GM19467 (cell line): Measurements from ENCODE around the gene SERPINB5.
"Not testable (repeated sequence)": the region's sequence is repeated elsewhere in the genome, so short reads cannot be mapped to it uniquely, and the experiment has no call there.

Experiments
- ATAC-seq: cut with Tn5 transposase; IDR thresholded peaks from one replicate; pipeline ENCODE4 v1.9.1; 2021; ENCODE audit warnings: mild to moderate bottlenecking, moderate library complexity; ENCODE audit not compliant: unreplicated experiment

SERPINB5 gene, protein sequence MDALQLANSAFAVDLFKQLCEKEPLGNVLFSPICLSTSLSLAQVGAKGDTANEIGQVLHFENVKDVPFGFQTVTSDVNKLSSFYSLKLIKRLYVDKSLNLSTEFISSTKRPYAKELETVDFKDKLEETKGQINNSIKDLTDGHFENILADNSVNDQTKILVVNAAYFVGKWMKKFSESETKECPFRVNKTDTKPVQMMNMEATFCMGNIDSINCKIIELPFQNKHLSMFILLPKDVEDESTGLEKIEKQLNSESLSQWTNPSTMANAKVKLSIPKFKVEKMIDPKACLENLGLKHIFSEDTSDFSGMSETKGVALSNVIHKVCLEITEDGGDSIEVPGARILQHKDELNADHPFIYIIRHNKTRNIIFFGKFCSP

DNA sequence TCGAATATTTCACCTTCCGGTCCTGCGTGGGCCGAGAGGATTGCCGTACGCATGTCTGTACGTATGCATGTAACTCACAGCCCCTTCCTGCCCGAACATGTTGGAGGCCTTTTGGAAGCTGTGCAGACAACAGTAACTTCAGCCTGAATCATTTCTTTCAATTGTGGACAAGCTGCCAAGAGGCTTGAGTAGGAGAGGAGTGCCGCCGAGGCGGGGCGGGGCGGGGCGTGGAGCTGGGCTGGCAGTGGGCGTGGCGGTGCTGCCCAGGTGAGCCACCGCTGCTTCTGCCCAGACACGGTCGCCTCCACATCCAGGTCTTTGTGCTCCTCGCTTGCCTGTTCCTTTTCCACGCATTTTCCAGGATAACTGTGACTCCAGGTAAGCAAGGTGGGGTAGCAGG is at the start of gene SERPINB5:
Gene SERPINB5 (plus strand): TSS at position 291 of the 400 bp plus-strand sequence. CDS start 7,471 bp downstream, outside the sequence.
- no peak for ATAC-seq

DNA sequence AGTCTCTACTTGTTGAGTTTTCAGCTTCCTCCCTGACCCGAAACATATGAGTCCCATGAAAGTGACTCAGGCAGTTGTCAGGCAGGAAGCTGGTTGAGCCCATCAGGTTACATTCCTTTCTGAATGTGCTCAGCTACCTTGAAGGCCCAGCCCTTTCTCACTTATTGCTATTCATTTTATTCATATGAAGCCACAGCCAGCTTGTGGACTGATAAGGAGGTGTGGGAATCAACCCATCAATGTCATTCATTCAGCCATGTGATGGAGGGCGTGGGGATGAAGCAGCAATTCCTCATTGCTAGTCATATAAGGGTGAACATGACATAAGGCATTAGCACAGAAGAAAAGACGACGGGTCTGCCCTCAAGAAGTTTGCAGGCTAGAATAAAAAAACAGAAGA is 49.2 kb upstream of the SERPINB5 start:
- no peak for ATAC-seq

DNA sequence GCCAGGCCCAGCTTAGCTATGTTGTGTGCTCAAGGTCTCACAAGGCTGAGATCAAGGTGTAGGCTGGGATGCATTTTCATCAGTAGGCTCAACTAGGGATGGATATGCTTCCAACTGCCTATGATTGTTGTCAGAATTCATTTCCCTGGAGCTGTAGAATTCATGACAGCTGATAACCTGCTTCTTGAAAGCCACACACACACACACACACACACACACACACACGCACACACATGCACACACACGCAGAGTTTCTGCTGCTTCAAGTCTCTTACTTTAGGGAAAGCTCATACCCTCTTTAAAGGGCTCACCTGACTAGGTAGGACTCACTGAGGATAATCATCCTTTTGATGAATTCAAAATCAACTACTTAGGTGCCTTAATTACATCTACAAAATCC is 46.2 kb upstream of the SERPINB5 start:
- ATAC-seq = no peak

DNA sequence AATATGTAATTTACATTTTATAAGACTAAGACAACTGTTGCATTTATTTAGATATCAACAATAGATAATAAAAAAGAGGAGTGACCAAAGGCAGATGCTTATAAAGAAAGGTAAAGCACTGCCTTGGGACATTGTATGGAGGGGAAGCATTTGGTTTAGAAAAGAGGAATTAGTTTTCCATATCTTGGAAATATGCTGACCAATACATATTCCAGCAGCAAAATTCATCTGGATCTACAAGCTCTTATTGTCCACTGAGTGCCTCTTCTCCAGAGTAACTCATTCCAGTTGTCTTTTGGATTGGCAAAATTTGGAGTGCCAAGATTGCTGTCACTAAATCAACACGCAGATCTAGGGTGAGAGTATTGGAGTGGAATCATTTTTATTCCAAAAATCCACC is 45.6 kb upstream of the SERPINB5 start:
- ATAC-seq = no peak

DNA sequence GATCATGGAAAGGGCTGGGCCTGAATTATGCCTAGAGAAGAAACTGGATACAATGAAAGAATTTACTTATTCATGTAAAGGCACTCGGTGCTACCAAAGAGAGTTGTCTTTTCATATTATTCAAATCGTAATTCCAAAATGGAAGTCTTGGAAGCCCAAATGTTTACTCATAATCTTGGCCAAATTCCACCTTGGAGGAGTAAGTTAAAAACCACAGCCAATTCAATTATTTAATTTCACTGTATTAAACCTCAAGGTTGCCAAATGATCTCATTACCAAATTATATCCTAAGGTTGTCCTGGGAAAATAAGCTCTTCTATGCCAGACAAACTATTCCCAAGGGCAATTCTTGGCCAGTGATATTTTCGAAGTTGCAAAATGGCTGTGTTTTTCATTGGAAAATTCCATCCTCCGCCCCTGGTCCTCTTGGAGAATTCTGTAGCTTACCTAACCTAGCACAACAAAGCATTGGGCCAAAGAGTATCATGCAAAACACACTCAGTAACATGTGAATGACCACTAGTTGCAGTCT is 43.4 kb upstream of the SERPINB5 start:
- no peak for ATAC-seq

DNA sequence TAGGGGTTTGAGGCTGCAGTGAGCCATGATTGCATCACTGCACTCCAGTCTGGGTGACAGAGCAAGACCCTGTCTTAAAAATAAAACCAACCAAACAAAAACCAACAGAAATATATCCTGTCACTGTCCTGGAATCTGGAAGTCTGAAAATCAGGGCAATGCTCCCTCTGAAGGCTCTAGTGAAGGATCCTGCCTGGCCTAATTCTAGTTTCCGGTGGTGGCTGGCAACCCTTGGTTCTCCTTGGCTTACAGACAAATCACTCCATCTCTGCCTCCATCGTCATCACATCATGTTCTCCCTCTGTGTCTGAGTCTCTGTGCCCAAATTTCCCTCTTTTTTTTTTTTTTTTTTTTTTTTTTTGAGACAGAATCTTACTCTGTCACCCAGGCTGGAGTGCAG is 38.6 kb upstream of the SERPINB5 start:
- no peak for ATAC-seq

DNA sequence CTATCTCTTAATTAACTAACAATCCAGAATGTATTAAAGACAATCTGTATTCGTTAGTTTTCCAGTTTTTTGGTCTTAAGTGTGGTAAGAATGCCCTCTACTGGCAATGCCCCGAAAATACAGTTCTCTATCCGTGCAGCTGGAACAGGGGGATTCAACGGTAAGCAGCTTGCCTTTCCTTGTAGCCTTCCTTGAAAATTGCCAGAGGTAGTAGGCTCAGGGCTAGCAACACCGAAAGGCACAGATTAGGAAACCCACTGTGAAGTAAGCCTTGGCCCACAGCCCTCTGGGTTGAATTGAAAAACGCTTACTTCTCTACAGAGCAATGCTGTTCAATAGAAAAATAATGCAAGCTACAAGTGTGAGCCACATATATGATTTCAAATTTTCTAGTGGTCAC is 37.4 kb upstream of the SERPINB5 start:
- no peak for ATAC-seq

DNA sequence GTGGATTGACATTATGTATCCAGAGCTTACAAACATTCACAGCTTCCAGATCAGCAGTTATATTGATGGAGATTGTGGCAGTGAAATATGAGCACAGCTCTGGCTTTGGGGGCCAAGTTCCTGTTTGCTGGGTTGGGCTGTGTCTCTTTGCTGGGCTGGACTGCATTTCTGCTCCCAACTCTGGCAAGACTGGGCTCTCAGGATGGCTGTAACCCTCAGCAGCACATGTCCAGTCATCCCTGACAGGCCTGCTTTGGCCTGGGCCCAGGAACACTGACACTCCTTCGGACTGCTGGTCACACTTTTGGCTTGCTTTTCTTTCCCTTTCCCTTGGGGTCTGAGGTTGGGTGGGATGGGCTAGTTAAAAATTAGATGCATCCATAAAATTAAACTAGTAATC is 36.5 kb upstream of the SERPINB5 start:
- no peak for ATAC-seq

DNA sequence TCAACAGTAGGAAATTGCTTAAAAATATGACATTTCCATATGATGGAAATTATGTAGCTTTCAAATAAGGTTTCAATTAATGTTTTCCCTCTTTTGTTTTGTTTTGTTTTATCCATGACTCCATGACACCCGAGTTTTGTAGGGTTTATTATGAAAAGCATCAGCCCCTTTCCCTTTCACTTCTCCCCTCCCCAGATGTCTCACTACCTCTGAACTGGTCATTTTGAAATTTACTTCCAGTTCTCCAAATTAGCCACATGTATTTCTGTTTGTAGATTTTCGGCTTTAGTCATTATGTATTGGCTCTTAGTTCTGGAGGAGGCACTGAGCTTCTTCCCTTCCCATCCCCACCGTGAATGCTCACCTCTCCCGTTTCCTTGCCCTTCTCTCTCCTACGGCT is 35.9 kb upstream of the SERPINB5 start:
- ATAC-seq = no peak

DNA sequence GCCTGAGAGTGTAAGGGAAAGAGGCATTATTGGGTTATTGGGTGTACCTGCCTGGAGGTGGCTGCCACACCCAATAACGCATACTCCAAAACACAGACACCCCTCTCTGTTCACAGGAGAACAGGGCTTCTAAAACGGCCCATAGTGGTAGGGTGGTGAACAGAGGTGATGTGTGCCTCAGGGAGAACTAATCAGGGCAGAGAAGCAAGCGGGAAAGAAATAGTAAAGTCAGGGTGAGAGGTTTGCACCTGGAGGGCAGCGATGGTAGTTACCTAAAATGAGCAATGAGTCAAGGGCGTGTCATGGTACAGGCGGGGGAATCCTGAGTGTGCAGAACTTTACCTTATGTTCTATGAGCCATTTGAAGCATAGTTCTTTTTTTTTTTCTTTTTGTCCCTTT is 32.9 kb upstream of the SERPINB5 start:
- no peak for ATAC-seq

DNA sequence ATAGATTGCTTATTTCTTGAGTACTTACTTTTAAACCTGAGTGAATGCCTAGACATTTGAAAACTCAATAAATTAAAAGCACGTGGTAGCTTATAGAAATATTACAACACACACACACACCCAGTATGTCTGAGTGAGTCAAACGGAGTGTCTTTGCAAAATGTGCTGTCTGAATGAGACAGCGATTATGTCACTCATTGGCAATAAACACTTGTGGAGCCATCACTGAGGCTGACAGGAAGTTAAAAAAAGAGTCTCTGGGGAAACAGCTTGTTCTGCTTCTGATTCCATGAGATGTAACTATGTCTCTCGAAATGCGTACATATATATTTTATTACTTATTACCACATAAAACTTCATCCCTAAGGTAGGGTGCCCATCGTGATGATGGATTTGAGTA is 32.2 kb upstream of the SERPINB5 start:
- no peak for ATAC-seq

DNA sequence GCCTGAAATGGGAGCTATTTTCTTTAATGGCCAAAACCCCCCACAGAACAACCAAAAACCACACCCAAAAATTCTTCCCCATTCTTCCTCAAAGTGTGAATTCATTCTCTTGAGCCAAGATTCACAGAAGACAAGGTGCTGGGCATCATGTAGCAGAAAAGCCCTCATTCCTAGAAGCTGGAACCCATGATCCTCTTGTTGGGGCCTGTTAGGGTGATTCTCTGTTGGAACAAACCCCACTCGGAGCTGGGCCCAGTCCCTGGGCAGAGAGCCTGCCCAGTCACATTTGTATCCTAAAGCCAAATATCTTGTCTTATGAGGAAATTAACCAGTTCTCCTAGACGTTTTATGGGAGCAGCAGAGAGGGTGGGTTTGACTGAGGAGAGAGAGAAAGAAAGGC is 31.7 kb upstream of the SERPINB5 start:
- ATAC-seq = no peak

DNA sequence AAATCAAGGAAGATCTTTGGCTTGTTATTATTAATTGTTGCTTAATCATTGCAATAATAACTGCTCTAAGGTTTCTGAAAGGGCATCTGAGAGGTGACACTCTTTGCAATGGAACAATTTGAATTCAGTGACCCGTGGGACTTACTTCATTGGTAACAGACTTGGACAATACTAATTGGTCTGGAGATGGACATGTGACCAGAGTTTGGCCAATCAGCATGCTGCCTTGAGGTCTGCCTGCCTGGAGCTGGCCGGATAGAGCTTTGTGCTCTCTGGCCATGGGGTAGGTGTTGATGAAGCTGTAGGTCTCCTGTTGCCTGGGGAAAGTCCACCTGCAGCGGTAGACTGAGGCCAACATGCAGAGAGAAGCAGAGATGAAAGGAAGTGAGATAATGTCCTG is 30.5 kb upstream of the SERPINB5 start:
- no peak for ATAC-seq

DNA sequence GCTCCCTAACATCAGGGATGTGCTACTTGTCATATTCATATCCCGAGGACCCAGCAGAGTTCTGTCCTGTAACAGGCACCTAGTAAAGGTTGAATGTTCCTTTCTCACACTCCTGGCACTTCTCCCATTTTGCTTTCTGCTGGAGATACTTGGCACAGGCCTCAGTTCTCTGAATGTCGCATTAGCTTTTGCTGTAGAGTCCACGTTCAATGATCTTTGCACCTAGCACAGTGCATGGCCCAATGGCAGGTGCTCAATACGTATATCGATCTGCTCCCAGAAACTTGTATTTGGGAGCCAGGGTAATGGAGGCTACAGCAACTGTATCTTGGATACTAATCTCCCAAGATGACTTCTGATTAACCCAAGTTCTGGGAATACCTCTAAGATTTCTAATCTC is 29.7 kb upstream of the SERPINB5 start:
- no peak for ATAC-seq

DNA sequence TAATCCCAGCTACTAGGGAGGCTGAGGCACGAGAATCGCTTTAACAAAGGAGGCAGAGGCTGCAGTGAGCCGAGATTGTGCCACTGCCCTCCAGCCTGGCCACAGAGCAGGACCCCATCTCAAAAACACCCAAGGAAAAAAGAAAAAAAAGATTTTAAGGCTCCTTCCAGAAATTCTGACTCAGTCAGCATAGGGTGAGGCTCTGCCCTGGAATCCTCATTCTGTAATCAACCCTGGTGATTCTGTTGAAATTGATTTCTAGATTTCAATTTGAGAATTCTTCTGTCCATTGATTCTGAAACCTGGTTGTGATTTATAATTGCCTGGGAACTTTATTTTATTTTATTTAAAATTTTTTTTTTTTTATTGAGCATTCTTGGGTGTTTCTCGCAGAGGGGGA is 27.3 kb upstream of the SERPINB5 start:
- no peak for ATAC-seq

DNA sequence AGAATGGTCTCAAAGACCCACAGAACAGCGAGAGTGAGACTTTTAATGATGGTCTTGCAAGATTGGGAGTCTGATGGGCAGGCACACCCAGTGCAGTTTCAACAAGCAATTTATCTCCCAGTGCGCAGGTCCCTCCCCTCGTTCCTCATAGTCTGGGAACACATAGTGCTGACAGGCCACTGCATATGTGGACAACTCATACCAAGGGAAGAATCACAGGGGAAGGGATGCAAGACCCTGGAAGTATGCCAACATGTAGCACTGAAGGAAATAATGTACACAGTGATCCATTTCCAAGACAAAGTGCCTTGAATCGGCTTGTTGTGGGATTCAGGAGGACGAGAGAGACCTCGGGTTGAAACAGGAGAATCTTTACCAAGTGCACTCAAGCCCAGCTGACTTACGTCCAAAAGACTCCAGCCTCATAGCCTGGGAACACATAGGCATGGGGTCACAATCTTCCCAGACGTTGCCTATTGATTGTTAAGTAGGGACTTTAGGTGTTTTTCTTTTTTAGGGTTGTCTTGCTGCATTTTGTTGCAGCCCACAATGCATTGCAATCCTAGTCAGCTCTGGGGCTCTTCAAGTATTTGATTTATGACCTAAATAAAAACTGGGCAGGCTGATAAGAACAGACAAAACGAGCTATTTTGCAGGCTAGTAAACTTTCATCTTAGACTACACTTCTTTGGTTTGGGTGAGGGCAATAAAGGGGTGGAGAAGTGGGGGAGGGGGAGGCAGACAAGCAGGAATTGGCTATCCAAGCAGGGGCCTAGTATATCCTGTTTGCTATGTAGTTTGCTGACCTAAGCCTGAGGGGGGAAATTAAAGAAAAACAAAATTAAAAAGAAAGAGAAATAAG is 24.7 kb upstream of the SERPINB5 start:
- ATAC-seq = no peak

DNA sequence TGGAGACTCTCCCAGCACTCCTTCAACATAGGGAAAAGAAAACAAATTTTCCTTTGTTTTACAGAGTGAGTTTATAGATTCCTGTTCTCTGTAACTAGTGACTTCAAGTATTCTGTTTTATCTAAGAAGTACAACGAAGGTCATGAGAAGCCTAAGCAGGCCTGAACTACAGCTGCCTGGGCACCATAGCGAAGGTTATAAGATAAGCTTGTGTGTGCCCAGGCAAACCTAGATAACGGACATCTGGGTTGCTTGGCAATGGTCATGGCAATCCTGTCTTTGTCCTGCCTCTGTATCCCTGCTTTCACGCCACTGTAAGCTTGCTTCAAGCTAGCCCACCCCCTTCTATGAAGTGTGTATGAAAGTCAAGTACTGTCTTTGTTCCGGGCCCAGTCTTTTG is 24.0 kb upstream of the SERPINB5 start:
- ATAC-seq = not testable (repeated sequence)

DNA sequence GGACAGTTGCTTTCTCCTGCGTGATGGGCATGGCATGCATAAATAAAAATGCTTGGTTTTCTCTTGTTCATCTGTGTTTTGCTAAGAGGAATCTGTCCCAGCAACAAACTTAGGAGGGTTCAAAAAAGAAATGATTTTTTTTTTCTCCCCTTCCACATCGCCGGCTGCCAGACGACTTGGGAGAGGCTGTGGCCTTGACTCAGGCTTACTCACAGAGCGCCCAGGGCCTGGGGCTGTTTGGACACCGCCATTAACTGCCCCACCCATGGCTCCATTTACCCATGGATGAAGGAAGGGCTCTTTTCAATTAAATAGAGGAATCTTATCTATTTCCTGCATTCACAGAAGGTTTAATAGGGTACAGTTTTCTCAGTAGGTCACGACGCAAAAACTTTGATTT is 22.3 kb upstream of the SERPINB5 start:
- no peak for ATAC-seq

DNA sequence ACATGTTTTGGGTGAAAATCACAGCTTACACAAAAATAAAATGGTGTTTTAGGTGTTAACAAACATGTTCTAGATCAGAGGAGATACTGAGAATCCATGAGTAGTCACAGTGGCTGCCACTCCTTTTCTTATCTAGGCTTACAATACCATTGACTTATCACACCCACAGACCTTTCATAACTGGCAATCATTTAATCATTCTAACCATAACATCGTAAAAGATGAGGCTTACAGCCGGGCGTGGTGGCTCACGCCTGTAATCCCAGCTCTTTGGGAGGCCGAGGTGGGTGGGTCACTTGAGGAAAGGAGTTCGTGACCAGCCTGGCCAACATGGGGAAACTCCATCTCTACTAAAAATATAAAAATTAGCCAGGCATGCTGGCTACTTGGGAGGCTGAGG is 18.8 kb upstream of the SERPINB5 start:
- ATAC-seq = no peak

DNA sequence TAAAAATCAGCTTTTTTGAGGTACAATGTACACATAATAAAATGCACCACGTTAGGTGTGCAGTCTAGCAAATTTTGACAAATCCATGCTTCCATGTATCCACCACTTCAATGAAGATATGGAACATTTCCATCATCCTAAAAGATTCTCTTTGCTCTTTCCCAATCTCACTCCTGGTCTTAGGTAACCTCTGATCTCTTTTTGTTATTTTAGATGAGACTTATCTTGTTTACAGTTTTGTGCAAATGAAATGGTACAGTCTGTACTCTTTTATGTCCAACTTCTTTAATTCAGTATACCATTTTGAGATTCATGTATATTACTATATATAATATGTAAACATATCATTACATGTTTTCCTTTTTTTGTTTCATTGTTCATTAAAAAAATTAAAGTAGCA is 16.3 kb upstream of the SERPINB5 start:
- no peak for ATAC-seq

DNA sequence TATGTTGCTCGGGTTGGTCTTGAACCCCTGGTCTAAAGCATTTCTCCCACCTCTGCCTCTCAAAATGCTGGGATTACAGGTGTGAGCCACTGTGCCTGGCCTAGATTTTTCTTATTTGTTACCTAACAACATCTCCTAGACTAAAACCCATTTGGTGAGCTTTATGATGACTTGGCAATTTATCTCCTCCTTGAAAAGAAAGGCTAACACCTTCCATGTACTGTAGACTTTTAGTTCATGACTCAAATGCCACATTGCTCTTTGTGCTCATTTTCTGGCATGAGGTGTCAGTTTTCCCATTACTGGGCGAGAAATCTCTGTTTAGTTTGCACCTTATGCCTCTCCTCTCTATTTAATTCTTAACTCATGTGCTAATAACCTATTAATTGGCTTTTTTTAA is 12.3 kb upstream of the SERPINB5 start:
- ATAC-seq = no peak

DNA sequence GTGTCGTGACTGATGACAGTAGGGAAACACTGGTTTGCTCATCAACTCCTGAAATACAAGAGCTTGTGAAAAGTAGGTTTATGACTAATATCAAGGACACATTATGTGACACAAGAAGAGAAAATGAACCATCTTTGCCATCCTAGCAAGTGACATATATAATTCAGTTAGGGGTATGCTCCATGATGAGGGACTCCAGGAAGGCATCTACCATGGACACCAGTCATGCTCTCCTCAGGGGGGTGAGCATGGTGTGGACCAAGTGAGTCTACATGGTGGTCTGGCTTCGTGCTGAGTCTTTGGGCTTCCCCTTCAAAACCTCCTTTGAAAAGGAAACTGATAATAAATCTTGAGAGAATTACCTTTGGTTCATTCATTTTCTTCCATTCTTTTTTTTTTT is 11.7 kb upstream of the SERPINB5 start:
- ATAC-seq = no peak
